Measurements from ENCODE around the gene WDR33.
"Not testable (repeated sequence)": the region's sequence is repeated elsewhere in the genome, so short reads cannot be mapped to it uniquely, and the experiment has no call there.

WDR33 gene

GRCh38 chr2:127762846-127763245, 48.1 kb downstream of the WDR33 start:
- no peak for DNase-seq (ENCODE audit: low read depth)

- DNase-seq (ENCODE audit: low read depth): no peak
Measured at GRCh38 chr2:127762441-127762840, 48.5 kb downstream of the WDR33 start.

- DNase-seq (ENCODE audit: low read depth): no peak
Measured at GRCh38 chr2:127759931-127760330, 51.0 kb downstream of the WDR33 start.

- DNase-seq (ENCODE audit: low read depth): no peak
Measured at GRCh38 chr2:127754186-127754585, 56.8 kb downstream of the WDR33 start.

- no peak for DNase-seq (ENCODE audit: low read depth)
Measured at GRCh38 chr2:127753374-127753773, 57.6 kb downstream of the WDR33 start.

- DNase-seq (ENCODE audit: low read depth): not testable (repeated sequence)
Measured at GRCh38 chr2:127749537-127749936, 61.4 kb downstream of the WDR33 start.

GRCh38 chr2:127747621-127748020, 63.4 kb downstream of the WDR33 start:
- no peak for DNase-seq (ENCODE audit: low read depth)

- DNase-seq (ENCODE audit: low read depth): no peak
Measured at GRCh38 chr2:127743477-127744026, 67.4 kb downstream of the WDR33 start.

- DNase-seq (ENCODE audit: low read depth): no peak
Measured at GRCh38 chr2:127740665-127741288, 70.2 kb downstream of the WDR33 start.

GRCh38 chr2:127739800-127740199, 71.2 kb downstream of the WDR33 start:
- DNase-seq (ENCODE audit: low read depth): no peak

- no peak for DNase-seq (ENCODE audit: low read depth)
Measured at GRCh38 chr2:127737892-127738291, 73.1 kb downstream of the WDR33 start.

- DNase-seq (ENCODE audit: low read depth): no peak
Measured at GRCh38 chr2:127735537-127736399, 75.2 kb downstream of the WDR33 start.

GRCh38 chr2:127735044-127735443, 75.9 kb downstream of the WDR33 start:
- no peak for DNase-seq (ENCODE audit: low read depth)

- DNase-seq (ENCODE audit: low read depth): no peak
Measured at GRCh38 chr2:127733816-127734537, 77.0 kb downstream of the WDR33 start.

GRCh38 chr2:127733113-127733815, 77.7 kb downstream of the WDR33 start:
- DNase-seq (ENCODE audit: low read depth): no peak

- DNase-seq (ENCODE audit: low read depth): no peak
Measured at GRCh38 chr2:127726158-127726880, 84.7 kb downstream of the WDR33 start.

- no peak for DNase-seq (ENCODE audit: low read depth)
Measured at GRCh38 chr2:127722807-127723206, 88.2 kb downstream of the WDR33 start.

- DNase-seq (ENCODE audit: low read depth): no peak
Measured at GRCh38 chr2:127721978-127722355, 89.0 kb downstream of the WDR33 start.

- no peak for DNase-seq (ENCODE audit: low read depth)
Measured at GRCh38 chr2:127721311-127721977, 89.5 kb downstream of the WDR33 start.

GRCh38 chr2:127719301-127720218, 91.4 kb downstream of the WDR33 start:
- no peak for DNase-seq (ENCODE audit: low read depth)
